ENCODE measurements around the gene RHBDL2. TPM values are rescaled to one million over a fixed set of nuclear protein-coding genes. Genes with fewer than 3 reads are reported as not detected.

Gene RHBDL2
- total RNA-seq, 1 donor from 2014 or later = not detected

DNA sequence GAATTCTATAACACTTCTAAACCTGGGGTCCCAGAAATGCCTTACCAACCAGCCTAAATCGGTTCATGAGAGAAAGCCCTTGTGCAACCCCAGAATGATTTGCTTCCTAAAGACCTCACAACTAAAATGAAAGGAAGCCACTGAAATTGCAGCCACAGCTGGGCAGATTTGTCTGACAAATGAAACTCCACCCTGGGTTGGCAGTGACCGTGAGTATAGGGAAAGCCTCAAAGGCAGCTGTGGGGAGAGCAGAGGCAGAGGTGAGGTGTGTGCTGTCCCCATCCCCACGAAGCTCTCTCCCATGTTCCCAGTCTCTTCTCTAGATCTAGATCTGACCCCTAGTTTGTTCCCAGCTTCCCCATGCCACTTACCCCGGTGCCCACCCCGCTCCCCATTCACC lies 23.1 kb downstream of the RHBDL2 start:
- H3K27me3 Mint-ChIP-seq (ENCODE audit: low read depth, unreplicated experiment) = peaks cover 4% of the 10 kb centered on the region
- H3K4me1 Mint-ChIP-seq (ENCODE audit: low read depth, unreplicated experiment) = no peaks in the 10 kb centered on the region
- no peak for TF ChIP-seq EZH2 (IDR thresholded peaks at IDR 0.05; ENCODE audit: insufficient read depth, low read length)
- TF ChIP-seq, protein P1, sequence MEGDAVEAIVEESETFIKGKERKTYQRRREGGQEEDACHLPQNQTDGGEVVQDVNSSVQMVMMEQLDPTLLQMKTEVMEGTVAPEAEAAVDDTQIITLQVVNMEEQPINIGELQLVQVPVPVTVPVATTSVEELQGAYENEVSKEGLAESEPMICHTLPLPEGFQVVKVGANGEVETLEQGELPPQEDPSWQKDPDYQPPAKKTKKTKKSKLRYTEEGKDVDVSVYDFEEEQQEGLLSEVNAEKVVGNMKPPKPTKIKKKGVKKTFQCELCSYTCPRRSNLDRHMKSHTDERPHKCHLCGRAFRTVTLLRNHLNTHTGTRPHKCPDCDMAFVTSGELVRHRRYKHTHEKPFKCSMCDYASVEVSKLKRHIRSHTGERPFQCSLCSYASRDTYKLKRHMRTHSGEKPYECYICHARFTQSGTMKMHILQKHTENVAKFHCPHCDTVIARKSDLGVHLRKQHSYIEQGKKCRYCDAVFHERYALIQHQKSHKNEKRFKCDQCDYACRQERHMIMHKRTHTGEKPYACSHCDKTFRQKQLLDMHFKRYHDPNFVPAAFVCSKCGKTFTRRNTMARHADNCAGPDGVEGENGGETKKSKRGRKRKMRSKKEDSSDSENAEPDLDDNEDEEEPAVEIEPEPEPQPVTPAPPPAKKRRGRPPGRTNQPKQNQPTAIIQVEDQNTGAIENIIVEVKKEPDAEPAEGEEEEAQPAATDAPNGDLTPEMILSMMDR (IDR thresholded peaks at IDR 0.05; ENCODE audit: insufficient read depth, low read depth, low read length) = no peak
- no peaks in the 10 kb centered on the region for H3K36me3 ChIP-seq (ENCODE audit: insufficient read depth, low read length)
- no peaks in the 10 kb centered on the region for H3K4me1 ChIP-seq (ENCODE audit: insufficient read depth, low read length)
- no peaks in the 10 kb centered on the region for H3K79me2 ChIP-seq (ENCODE audit: insufficient read depth, low read length)
- FAIRE-seq = no peak
- H2AFZ ChIP-seq (ENCODE audit: low read depth, low read length) = no peak overlapping the region
- H3K9me3 Mint-ChIP-seq (ENCODE audit: unreplicated experiment) = no peaks in the 10 kb centered on the region
- no peak overlapping the region for H3K4me2 ChIP-seq (ENCODE audit: low read length)
- H4K20me1 ChIP-seq (ENCODE audit: insufficient read depth, low read length) = no peaks in the 10 kb centered on the region
- H3K9ac ChIP-seq (ENCODE audit: low read length) = no peak overlapping the region
- no peak overlapping the region for H3K4me3 Mint-ChIP-seq (ENCODE audit: unreplicated experiment)
- H3K27me3 ChIP-seq (ENCODE audit: insufficient read depth, low read length) = no peaks in the 10 kb centered on the region
- no peak overlapping the region for H3K27ac Mint-ChIP-seq (ENCODE audit: unreplicated experiment)
- no peaks in the 10 kb centered on the region for H3K9me3 ChIP-seq (ENCODE audit: insufficient read depth, low read depth, low read length)
- DNase-seq (ENCODE audit: low read depth) = no peak
- no peak overlapping the region for H3K27ac ChIP-seq (ENCODE audit: low read depth, low read length)
- H3K4me3 ChIP-seq (ENCODE audit: insufficient read depth, low read depth, low read length) = no peak overlapping the region
- H3K36me3 Mint-ChIP-seq (ENCODE audit: low read depth, unreplicated experiment) = peaks cover 6% of the 10 kb centered on the region

- Histone ChIP-seq H3K4me2 (ENCODE audit: low read length) (no peak overlapping the region), H3K4me1 (ENCODE audit: insufficient read depth, low read length) (no peaks in the 10 kb centered on the region), H3K36me3 (ENCODE audit: insufficient read depth, low read length) (no peaks in the 10 kb centered on the region), H3K9me3 (ENCODE audit: insufficient read depth, low read depth, low read length) (no peaks in the 10 kb centered on the region), H3K27me3 (ENCODE audit: insufficient read depth, low read length) (no peaks in the 10 kb centered on the region), H3K79me2 (ENCODE audit: insufficient read depth, low read length) (no peaks in the 10 kb centered on the region), H2AFZ (ENCODE audit: low read depth, low read length) (no peak overlapping the region), H3K9ac (ENCODE audit: low read length) (no peak overlapping the region), H3K4me3 (ENCODE audit: insufficient read depth, low read depth, low read length) (no peak overlapping the region), H4K20me1 (ENCODE audit: insufficient read depth, low read length) (no peaks in the 10 kb centered on the region), H3K27ac (ENCODE audit: low read depth, low read length) (no peak overlapping the region)
- H3K4me3 Mint-ChIP-seq (ENCODE audit: unreplicated experiment) = no peak overlapping the region
- TF ChIP-seq, protein P1 (IDR thresholded peaks at IDR 0.05; ENCODE audit: insufficient read depth, low read depth, low read length) = no peak
- TF ChIP-seq EZH2 (IDR thresholded peaks at IDR 0.05; ENCODE audit: insufficient read depth, low read length) = no peak
- no peaks in the 10 kb centered on the region for H3K4me1 Mint-ChIP-seq (ENCODE audit: low read depth, unreplicated experiment)
- FAIRE-seq (no peak), DNase-seq (ENCODE audit: low read depth) (no peak)
- peaks cover 4% of the 10 kb centered on the region for H3K27me3 Mint-ChIP-seq (ENCODE audit: low read depth, unreplicated experiment)
- peaks cover 6% of the 10 kb centered on the region for H3K36me3 Mint-ChIP-seq (ENCODE audit: low read depth, unreplicated experiment)
- no peaks in the 10 kb centered on the region for H3K9me3 Mint-ChIP-seq (ENCODE audit: unreplicated experiment)
- no peak overlapping the region for H3K27ac Mint-ChIP-seq (ENCODE audit: unreplicated experiment)
These were observed 23.9 kb downstream of the RHBDL2 start for GRCh38 chr1:38917772-38918171.

GRCh38 chr1:38917337-38917736 lies 24.3 kb downstream of the RHBDL2 start:
- Mint-ChIP-seq H3K27me3 (ENCODE audit: low read depth, unreplicated experiment) (peaks cover 4% of the 10 kb centered on the region), H3K27ac (ENCODE audit: unreplicated experiment) (no peak overlapping the region), H3K4me1 (ENCODE audit: low read depth, unreplicated experiment) (no peaks in the 10 kb centered on the region), H3K9me3 (ENCODE audit: unreplicated experiment) (no peaks in the 10 kb centered on the region), H3K4me3 (ENCODE audit: unreplicated experiment) (no peak overlapping the region), H3K36me3 (ENCODE audit: low read depth, unreplicated experiment) (peaks cover 6% of the 10 kb centered on the region)
- Histone ChIP-seq H3K36me3 (ENCODE audit: insufficient read depth, low read length) (no peaks in the 10 kb centered on the region), H3K27ac (ENCODE audit: low read depth, low read length) (no peak overlapping the region), H2AFZ (ENCODE audit: low read depth, low read length) (no peak overlapping the region), H3K9ac (ENCODE audit: low read length) (no peak overlapping the region), H3K4me2 (ENCODE audit: low read length) (no peak overlapping the region), H3K27me3 (ENCODE audit: insufficient read depth, low read length) (no peaks in the 10 kb centered on the region), H4K20me1 (ENCODE audit: insufficient read depth, low read length) (no peaks in the 10 kb centered on the region), H3K79me2 (ENCODE audit: insufficient read depth, low read length) (no peaks in the 10 kb centered on the region), H3K4me1 (ENCODE audit: insufficient read depth, low read length) (no peaks in the 10 kb centered on the region), H3K4me3 (ENCODE audit: insufficient read depth, low read depth, low read length) (no peak overlapping the region), H3K9me3 (ENCODE audit: insufficient read depth, low read depth, low read length) (no peaks in the 10 kb centered on the region)
- TF ChIP-seq EZH2 (IDR thresholded peaks at IDR 0.05; ENCODE audit: insufficient read depth, low read length) = no peak
- TF ChIP-seq, protein P1 (IDR thresholded peaks at IDR 0.05; ENCODE audit: insufficient read depth, low read depth, low read length) = no peak
- FAIRE-seq (no peak), DNase-seq (ENCODE audit: low read depth) (no peak)

All from astrocyte (in vitro differentiated cells and primary cell).